NCI-H2171 treated with DMSO at 0.1 percent for 48 hours (cell line): Measurements from ENCODE around the gene IGSF11.
"Not testable (repeated sequence)": the region's sequence is repeated elsewhere in the genome, so short reads cannot be mapped to it uniquely, and the experiment has no call there.

Experiments used
- DNase-seq: peaks from one replicate; lab custom pipeline; 2025; lab: John Stamatoyannopoulos, UW

Gene IGSF11, protein sequence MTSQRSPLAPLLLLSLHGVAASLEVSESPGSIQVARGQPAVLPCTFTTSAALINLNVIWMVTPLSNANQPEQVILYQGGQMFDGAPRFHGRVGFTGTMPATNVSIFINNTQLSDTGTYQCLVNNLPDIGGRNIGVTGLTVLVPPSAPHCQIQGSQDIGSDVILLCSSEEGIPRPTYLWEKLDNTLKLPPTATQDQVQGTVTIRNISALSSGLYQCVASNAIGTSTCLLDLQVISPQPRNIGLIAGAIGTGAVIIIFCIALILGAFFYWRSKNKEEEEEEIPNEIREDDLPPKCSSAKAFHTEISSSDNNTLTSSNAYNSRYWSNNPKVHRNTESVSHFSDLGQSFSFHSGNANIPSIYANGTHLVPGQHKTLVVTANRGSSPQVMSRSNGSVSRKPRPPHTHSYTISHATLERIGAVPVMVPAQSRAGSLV

GRCh38 chr3:119034256-119035013 is at the start of gene IGSF11:
Gene IGSF11 (minus strand): TSS chr3:119034846. CDS start chr3:119034582, 264 bp downstream.
- DNase-seq, result peak; percentile 88

DNA sequence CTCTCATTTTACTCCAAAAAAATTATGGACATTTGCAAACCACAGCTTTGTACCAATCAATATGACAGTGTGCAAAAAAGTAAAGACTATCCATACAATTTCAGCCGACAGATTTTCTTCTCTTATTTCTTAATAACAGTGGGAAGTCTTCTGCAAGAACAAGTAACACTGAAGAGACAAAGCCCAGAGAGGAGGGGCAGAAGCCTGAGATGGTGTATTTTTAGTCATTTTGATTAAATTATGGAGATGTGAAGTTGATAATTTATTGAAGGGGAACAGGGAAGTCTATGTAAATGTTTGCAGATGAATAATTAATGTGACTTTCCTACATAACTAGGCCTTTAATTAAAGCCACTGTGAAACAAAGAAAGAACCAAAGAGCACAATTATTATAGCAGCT is 45.7 kb upstream of the IGSF11 start:
- DNase-seq, result no peak

DNA sequence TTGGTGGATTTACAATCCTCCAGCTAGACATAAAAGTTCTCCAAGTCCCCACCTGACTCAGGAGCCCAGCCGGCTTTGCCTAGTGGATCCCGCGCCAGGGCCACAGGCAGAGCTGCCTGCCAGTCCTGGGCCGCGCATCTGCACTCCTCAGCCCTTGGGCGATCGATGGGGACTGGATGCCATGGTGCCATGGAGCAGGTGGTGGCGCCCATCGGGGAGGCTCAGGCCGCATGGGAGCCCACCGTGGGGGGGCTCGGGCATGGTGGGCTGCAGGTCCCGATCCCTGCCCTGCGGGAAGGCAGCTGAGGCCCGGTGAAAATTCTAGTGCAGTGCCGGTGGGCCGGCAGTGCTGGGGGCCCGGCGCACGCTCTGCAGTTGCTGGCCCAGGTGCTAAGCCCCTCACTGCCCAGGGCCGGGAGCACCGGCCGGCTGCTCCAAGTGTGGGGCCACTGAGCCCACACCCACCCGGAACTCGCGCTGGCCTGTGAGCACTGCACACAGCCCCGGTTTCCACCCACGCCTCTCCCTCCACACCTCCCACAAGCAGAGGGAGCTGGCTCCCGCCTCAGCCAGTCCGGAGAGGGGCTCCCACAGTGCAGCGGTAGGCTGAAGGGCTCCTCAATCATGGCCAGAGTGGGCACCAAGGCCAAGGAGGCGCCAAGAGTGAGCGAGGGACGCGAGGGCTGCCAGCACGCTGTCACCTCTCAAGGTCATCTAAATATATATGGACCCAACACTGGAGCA is 38.8 kb upstream of the IGSF11 start:
- DNase-seq, result no peak

- not testable (repeated sequence) for DNase-seq
Observed at GRCh38 chr3:119072451-119072850, 37.8 kb upstream of the IGSF11 start.

DNA sequence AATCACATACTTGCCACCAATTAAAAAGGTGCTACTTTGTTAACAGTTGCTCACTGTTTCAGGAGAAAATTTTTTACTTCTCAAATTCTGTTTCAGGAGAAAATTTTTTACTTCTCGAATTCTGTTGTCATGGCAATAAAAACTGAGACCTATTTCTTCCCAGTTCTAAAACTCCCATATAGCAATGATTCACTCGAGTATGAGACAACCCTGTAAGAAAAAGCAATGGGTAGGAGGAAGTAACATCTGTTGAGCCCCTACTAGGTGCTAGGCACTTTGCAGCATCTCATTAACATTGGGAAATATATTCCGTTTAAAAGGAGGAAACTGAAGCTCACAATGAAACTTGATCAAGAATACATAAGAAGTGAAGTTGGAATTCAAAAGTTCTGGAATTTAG is 35.1 kb upstream of the IGSF11 start:
- DNase-seq, result no peak

GRCh38 chr3:119063471-119063870 is 28.8 kb upstream of the IGSF11 start:
- DNase-seq, result no peak

DNA sequence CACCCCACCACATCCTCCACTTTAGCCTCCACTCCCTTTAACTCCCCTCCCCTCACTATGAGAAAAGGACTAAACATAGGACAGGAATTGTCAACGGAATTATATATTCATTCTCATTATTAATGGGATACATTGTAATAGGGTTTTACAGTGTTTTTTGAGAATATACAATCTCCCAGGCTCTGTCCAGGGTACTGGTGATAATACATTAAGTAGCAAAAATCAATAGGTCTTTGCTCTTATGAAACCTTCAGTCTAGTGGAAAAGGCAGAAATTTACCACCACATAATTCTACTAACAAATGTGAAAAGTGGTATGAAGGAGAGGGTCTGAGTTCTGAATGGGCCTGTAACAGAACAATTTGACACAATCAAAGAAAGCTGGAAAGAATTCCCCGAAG is 28.2 kb upstream of the IGSF11 start:
- DNase-seq, result no peak

DNA sequence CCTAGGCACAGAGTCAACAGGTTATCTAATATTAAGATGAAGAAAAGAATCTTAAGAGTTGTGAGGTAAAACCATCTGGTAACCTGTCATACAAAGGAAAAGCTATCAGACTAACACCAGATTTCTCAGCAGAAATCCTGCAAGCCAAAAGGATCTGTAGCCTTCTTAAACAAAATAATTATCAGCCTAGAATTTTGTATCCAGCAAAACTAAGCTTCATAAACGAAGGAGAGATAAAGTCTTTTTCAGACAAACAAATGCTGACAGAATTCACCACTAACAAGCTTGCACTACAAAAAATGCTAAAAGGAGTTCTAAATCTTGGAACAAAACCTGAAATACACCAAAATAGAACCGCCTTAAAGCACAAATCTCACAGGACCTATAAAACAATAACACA is 9.9 kb upstream of the IGSF11 start:
- no peak for DNase-seq

DNA sequence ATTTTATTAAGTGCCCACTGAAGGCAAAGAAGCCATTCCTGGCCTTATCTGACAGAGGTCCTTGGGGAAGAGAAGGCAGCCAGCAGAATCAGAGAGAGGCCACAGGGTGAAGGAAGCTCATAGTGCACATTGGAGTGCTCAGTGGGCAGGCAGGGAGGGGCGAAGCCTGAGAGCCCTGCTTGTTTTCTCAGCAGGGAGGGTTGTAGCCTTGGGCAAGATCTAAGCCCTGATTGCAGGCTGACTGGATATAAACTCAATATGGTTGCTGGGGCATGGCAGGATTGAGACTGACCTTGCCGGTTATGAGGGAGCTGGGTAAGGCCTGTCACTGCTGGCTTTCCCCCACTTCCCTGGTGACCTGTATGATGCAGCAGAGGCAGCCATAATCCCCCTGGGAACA is 7.5 kb upstream of the IGSF11 start:
- DNase-seq, result no peak

GRCh38 chr3:119035014-119035346 is 334 bp upstream of the IGSF11 start:
- no peak for DNase-seq

DNA sequence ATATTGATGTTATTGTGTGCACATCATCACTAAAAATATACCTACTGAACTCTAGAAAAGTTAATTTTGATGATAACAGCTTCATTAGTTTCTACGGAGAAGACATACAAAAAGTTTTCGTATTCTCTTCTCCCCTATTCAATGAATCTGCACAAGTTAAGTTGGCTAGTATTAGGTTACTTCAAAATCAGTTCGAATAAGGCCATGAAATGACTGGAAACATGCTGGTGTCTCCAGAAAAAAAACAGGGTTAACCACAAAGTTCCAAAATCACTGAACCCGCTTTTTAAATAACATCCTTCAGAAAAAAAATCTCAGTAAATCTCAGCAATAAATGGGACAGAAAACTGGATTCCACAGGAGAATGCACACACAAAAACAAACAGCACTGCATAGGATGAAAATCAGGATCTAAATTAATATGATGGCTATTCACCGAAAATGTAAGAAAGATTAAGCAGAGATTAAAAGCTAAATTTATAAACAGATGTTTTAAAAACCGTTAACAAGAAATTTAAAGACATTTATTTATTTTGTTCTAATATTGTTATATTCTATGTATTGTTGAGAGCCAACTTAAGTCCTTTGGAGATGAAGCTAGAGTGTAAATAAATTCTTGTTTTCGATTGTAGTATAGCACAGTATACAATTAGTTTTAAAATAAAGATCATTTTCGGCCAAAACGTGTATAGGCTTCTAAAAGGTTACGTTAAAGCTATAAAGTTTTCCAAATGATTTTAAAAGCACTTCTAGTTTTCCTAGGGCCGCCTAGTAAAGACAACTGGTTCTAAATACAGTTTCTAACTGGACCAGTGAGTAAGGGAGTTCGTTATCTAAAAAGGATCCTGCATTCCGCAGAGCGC is 1.0 kb downstream of the IGSF11 start:
- DNase-seq, result peak; percentile 14

GRCh38 chr3:119025171-119025795 is 9.4 kb downstream of the IGSF11 start:
- no peak for DNase-seq

DNA sequence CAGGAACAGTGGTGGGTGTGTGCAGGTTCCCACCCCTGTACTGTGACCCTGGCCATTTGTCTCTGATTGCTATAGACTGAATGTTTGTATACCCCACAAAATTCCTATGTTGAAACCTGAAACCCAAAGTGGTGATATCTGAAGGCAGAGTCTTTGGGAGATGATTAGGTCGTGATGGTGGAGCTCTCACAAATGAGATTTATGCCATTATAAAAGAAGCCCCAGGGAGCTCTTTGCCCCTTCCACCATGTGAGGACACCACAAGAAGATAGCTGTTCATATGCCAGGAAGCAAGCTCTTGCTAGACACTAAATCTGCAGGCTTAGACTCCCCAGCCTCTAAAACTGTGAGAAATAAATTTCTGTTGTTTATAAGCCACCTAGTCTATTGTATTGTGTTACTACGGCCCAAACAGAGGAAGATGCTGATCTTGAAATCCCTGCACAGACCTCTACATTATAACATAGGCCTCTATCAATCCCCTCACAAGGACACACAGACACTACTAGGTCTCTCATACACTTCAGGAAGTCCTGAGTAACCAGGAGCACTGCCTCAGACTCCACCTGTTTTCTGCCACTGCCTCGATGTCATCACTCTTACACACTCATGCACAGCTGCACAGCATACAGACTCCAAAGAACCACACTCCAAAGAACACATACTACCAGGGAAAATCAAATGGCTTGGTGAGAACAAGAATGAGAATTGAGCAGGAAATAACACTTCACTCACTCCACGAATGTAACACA is 14.7 kb downstream of the IGSF11 start:
- peak; percentile 24 for DNase-seq

GRCh38 chr3:119018690-119019463 is 15.8 kb downstream of the IGSF11 start:
- no peak for DNase-seq

DNA sequence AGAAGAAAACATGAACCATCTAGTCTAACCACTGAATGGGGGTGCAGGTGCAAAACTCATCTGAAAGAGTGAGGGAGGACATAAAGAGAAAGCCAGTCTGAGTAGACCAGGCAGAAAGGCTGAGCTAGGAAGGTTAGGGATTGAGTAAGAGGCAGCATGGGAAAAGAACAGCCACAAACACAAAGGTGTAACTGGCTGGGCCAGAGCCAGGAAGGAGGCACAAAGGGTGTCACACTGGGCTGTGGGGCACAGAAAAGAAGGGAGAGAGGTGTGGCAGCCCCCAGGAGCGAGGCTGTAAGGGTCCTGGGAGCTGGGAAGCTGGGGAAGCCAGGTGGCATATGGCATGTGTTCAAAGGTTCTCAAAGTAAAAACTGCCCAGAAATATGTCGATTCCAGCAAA is 18.7 kb downstream of the IGSF11 start:
- DNase-seq, result peak; percentile 79

DNA sequence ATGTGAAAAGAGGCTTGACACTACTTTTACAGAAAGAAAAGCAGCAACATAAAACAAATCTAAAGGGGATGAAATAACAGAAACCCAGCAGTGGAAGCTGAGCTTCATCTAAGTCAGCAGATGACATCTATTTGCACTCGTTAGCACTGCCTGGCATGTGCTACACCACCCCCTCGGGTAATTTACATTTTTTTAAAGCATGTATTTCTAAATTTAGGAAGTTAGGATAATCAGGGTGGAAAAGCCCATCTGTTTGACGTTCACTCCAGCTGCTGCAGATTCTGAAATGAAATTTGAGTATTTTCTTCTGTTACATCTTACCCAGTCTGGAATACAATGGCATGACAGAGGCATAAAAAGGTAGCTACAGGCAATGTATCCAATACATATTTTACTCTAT is 20.7 kb downstream of the IGSF11 start:
- peak; percentile 98 for DNase-seq

- no peak for DNase-seq
Observed at GRCh38 chr3:119011528-119011927, 23.1 kb downstream of the IGSF11 start.

- no peak for DNase-seq
Observed at GRCh38 chr3:118997190-118997589, 37.5 kb downstream of the IGSF11 start.

- no peak for DNase-seq
Observed at GRCh38 chr3:118991775-118992174, 42.9 kb downstream of the IGSF11 start.
